OCI-LY7 (cell line): ENCODE data around the gene NOX3. TPM values are rescaled to one million over a fixed set of nuclear protein-coding genes. Genes with fewer than 3 reads are reported as not detected.

Experiments used
- Bru-seq: library from RNA; stranded (reverse); fragments of 400-500 nt; gene quantifications from one replicate; lab custom pipeline; 2021; lab: Mats Ljungman, UMichigan
- BruChase-seq, 2 experiments: library from RNA; stranded (reverse); fragments of 400-500 nt; gene quantifications; one replicate each; lab custom pipeline; 2021; lab: Mats Ljungman, UMichigan
- BruUV-seq: library from RNA; stranded (reverse); fragments of 400-500 nt; replicated peaks from 2 replicates; lab custom pipeline; 2021; lab: Mats Ljungman, UMichigan
- CTCF ChIA-PET: fragments of 300-600 bp; sonication (Branson Sonifier 250); formaldehyde crosslinking; loops from one replicate; lab custom pipeline; 2022; ENCODE audit warnings: antibody characterized with exemption; ENCODE audit not compliant: unreplicated experiment; lab: Charles Lee
- POLR2A ChIA-PET: fragments of 300-600 bp; sonication (Branson Sonifier 250); formaldehyde crosslinking; loops from one replicate; lab custom pipeline; 2022; ENCODE audit warnings: antibody characterized with exemption; lab: Charles Lee
- DNase-seq: peaks from one replicate; pipeline ENCODE4 v3.0.0-alpha.2; 2015; ENCODE audit warnings: low spot score
- H2AFZ ChIP-seq: fragments of 200-600 bp; sonication (generic), shearing (Covaris generic); 2 replicates; pipeline ENCODE4 v1.6.1; 2014; ENCODE audit warnings: mild to moderate bottlenecking, antibody characterized with exemption, low read length, moderate library complexity
- H3K27ac ChIP-seq: fragments of 200-600 bp; sonication (generic); 2 replicates; pipeline ENCODE4 v1.5.1; 2014; ENCODE audit warnings: mixed run types, low read depth, mild to moderate bottlenecking, moderate library complexity, low read length, inconsistent platforms; ENCODE audit not compliant: poor library complexity, severe bottlenecking
- H3K36me3 ChIP-seq: fragments of 200-600 bp; sonication (generic); 2 replicates; pipeline ENCODE4 v1.6.1; 2014; ENCODE audit warnings: mild to moderate bottlenecking, antibody characterized with exemption, low read length, moderate library complexity, mixed read lengths; ENCODE audit not compliant: insufficient read depth
- H3K4me1 ChIP-seq: fragments of 200-600 bp; sonication (generic); 2 replicates; pipeline ENCODE4 v1.5.1; 2014; ENCODE audit warnings: mild to moderate bottlenecking, low read length; ENCODE audit not compliant: insufficient read depth, poor library complexity, severe bottlenecking
- H3K4me2 ChIP-seq: fragments of 200-600 bp; sonication (generic); 2 replicates; pipeline ENCODE4 v1.6.1; 2014; ENCODE audit warnings: mild to moderate bottlenecking, low read length
- H3K4me3 ChIP-seq: fragments of 200-600 bp; sonication (generic); 2 replicates; pipeline ENCODE4 v1.5.1; 2014; ENCODE audit warnings: mild to moderate bottlenecking, low read depth, low read length; ENCODE audit not compliant: poor library complexity, severe bottlenecking
- H3K79me2 ChIP-seq: fragments of 200-600 bp; sonication (generic); 2 replicates; pipeline ENCODE4 v1.6.1; 2016; ENCODE audit warnings: low read depth, mild to moderate bottlenecking, low read length, moderate library complexity, mixed read lengths; ENCODE audit not compliant: insufficient read depth
- H3K9me2 ChIP-seq: fragments of 200-600 bp; sonication (generic); 2 replicates; pipeline ENCODE4 v1.6.1; 2016; ENCODE audit warnings: mild to moderate bottlenecking, low read length, mixed read lengths; ENCODE audit not compliant: insufficient read depth
- H3K9me3 ChIP-seq: fragments of 200-600 bp; sonication (generic); 2 replicates; pipeline ENCODE4 v1.6.1; 2014; ENCODE audit warnings: mild to moderate bottlenecking, mixed run types, low read length, mixed read lengths
- H4K20me1 ChIP-seq: fragments of 200-600 bp; sonication (generic); 2 replicates; pipeline ENCODE4 v1.6.1; 2014; ENCODE audit warnings: mild to moderate bottlenecking, antibody characterized with exemption, low read length, moderate library complexity, mixed read lengths; ENCODE audit not compliant: insufficient read depth
- EZH2phosphoT487 ChIP-seq: fragments of 200-600 bp; sonication (generic); IDR thresholded peaks from 2 replicates; pipeline ENCODE4 v1.6.1; 2018; ENCODE audit warnings: low read depth, borderline replicate concordance, mild to moderate bottlenecking, mixed run types, antibody characterized with exemption, low read length, moderate library complexity, mixed read lengths
- intact Hi-C: fragments of 100-400 bp; cut with micrococcal nuclease; formaldehyde crosslinking; loops from one replicate; pipeline ENCODE4 v1.10.0; 2022; ENCODE audit not compliant: unreplicated experiment
- long read RNA-seq: library from polyadenylated mRNA; stranded (forward); transcript quantifications from one replicate; pipeline ENCODE4 v2.0.0, GENCODE V29; 2022
- total RNA-seq, 2 experiments: library from RNA; depleted of rRNA in 1 of 2; stranded (reverse); fragments of >200 nt in 1 of 2; shearing (Covaris generic) in 1 of 2; gene quantifications; 2 replicates each; pipeline ENCODE4 v1.2.3, GENCODE V29; 2014 to 2022
- TF ChIP-seq, protein P1 (sequence below): fragments of 200-600 bp; sonication (generic); conservative IDR thresholded peaks from 2 replicates; pipeline ENCODE4 v1.5.1; 2014; ENCODE audit warnings: mild to moderate bottlenecking, antibody characterized with exemption, low read length, moderate library complexity, mixed read lengths

Gene NOX3, protein sequence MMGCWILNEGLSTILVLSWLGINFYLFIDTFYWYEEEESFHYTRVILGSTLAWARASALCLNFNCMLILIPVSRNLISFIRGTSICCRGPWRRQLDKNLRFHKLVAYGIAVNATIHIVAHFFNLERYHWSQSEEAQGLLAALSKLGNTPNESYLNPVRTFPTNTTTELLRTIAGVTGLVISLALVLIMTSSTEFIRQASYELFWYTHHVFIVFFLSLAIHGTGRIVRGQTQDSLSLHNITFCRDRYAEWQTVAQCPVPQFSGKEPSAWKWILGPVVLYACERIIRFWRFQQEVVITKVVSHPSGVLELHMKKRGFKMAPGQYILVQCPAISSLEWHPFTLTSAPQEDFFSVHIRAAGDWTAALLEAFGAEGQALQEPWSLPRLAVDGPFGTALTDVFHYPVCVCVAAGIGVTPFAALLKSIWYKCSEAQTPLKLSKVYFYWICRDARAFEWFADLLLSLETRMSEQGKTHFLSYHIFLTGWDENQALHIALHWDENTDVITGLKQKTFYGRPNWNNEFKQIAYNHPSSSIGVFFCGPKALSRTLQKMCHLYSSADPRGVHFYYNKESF
- 0.22 TPM in 1 of 2 replicates, not detected in the other for total RNA-seq (2014; rRNA removed; shearing (Covaris generic))
- not detected in 2 replicates for total RNA-seq (2022)
- Bru-seq, nascent RNA = percentile 17 among the genes with signal in this experiment
- percentile 8 among the genes with signal in this experiment for BruChase-seq, experiment 1, labeled RNA remaining after a 6-hour chase
- percentile 11 among the genes with signal in this experiment for BruChase-seq, experiment 2, labeled RNA remaining after a 2-hour chase
- long read RNA-seq = 0 reads

- CTCF ChIA-PET = no interaction called here
- DNase-seq = no peak
- H2AFZ ChIP-seq = no peak within 1 kb of the TSS
- no peaks in the 10 kb centered on the region for H3K9me3 ChIP-seq
- no peaks in the 10 kb centered on the region for H3K79me2 ChIP-seq
- no peaks in the 10 kb centered on the region for H3K9me2 ChIP-seq
- H3K27ac ChIP-seq = no peak within 1 kb of the TSS
- BruUV-seq = no TSS peak
- POLR2A ChIA-PET = interaction anchor here (0.6 to 3.4 kb wide), 6 partner anchors 16 to 419 kb away, joined by 3 to 10 read pairs (median 4); no protein-coding TSS in a partner anchor
- H3K4me3 ChIP-seq = no peak within 1 kb of the TSS
- TF ChIP-seq, protein P1, sequence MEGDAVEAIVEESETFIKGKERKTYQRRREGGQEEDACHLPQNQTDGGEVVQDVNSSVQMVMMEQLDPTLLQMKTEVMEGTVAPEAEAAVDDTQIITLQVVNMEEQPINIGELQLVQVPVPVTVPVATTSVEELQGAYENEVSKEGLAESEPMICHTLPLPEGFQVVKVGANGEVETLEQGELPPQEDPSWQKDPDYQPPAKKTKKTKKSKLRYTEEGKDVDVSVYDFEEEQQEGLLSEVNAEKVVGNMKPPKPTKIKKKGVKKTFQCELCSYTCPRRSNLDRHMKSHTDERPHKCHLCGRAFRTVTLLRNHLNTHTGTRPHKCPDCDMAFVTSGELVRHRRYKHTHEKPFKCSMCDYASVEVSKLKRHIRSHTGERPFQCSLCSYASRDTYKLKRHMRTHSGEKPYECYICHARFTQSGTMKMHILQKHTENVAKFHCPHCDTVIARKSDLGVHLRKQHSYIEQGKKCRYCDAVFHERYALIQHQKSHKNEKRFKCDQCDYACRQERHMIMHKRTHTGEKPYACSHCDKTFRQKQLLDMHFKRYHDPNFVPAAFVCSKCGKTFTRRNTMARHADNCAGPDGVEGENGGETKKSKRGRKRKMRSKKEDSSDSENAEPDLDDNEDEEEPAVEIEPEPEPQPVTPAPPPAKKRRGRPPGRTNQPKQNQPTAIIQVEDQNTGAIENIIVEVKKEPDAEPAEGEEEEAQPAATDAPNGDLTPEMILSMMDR = no peak
- TF ChIP-seq EZH2phosphoT487 = no peak
- no peak within 1 kb of the TSS for H3K4me2 ChIP-seq
- intact Hi-C loops = no loop called here
- H3K4me1 ChIP-seq = peaks cover 3% of the 10 kb centered on the region
- H4K20me1 ChIP-seq = no peaks in the 10 kb centered on the region
- no peaks in the 10 kb centered on the region for H3K36me3 ChIP-seq
These were observed at the start of gene NOX3 for GRCh38 chr6:155455766-155456165. TSS of gene NOX3 (minus strand) at chr6:155455839. CDS start at chr6:155455800, 39 bp downstream.

DNA sequence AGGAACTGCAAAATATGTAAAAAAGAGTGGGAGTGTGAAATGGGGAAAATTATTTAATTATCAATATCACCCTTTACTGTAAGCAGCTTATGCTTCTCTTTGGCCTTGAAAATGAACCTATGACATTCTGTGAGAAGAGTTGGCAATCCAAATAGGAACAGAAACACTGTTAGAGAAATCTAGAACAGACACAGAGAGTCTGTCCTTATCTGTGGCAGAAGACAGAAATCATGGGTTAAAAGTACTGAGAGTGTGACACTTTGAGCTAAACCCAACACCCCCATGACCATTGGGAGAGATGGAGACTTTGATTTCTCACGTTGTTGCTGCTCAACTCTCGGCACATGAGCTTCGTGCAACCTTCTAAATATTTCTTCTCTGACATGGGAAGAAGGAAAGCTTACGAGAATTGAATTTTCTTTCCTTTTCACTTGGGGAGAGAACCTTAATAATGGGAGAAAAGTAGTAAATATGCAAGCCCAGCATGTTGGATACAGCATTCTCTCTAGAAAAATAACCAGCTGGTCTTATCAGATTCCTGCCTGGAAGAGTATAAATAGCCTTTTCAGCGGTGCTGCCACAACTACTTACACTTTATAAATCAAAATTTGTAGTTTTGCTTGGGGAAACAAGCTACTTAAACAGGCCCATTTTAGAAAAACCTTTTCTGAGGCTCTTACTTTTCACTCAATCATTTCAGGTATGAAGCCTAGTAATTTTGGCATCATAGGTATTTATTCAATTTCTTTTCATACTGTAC lies 49.4 kb upstream of the NOX3 start:
- no TSS peak for BruUV-seq
- Histone ChIP-seq H3K79me2 (no peaks in the 10 kb centered on the region), H3K27ac (no peak overlapping the region), H3K9me3 (peaks cover 6% of the 10 kb centered on the region; the same call in 1 of the 2 replicates), H3K4me3 (no peak overlapping the region), H3K9me2 (no peaks in the 10 kb centered on the region), H3K4me2 (no peak overlapping the region), H3K36me3 (no peaks in the 10 kb centered on the region), H2AFZ (peak overlapping the region; percentile 32), H4K20me1 (no peaks in the 10 kb centered on the region), H3K4me1 (no peaks in the 10 kb centered on the region)
- DNase-seq = no peak
- POLR2A ChIA-PET = interaction anchor here (0.8 to 1.2 kb wide), 2 partner anchors 7 to 10 kb away, joined by 3 to 4 read pairs; no protein-coding TSS in a partner anchor
- CTCF ChIA-PET = no interaction called here
- intact Hi-C loops = no loop called here
- TF ChIP-seq, protein P1 = no peak
- TF ChIP-seq EZH2phosphoT487 = no peak
